Activated naive CD4-positive, alpha-beta T cell treated with anti-CD3 and anti-CD28 coated beads, Interleukin-2, amount 50 U/mL, for 24 hours (primary cell): ENCODE results near the gene UBE3C.
"Not testable (repeated sequence)": the region's sequence is repeated elsewhere in the genome, so short reads cannot be mapped to it uniquely, and the experiment has no call there.

Experiments
- H3K27ac Mint-ChIP-seq: one replicate; pipeline ENCODE4 v1.8.0; 2021; ENCODE audit warnings: mild to moderate bottlenecking, mixed read lengths
- H3K27me3 Mint-ChIP-seq: one replicate; pipeline ENCODE4 v1.8.0; 2021; ENCODE audit warnings: mixed read lengths
- H3K36me3 Mint-ChIP-seq: one replicate; pipeline ENCODE4 v1.8.0; 2021; ENCODE audit warnings: mixed read lengths
- H3K4me1 Mint-ChIP-seq: one replicate; pipeline ENCODE4 v1.8.0; 2021; ENCODE audit warnings: mixed read lengths
- H3K4me3 Mint-ChIP-seq: one replicate; pipeline ENCODE4 v1.8.0; 2021; ENCODE audit warnings: mild to moderate bottlenecking, mixed read lengths
- H3K9me3 Mint-ChIP-seq: one replicate; pipeline ENCODE4 v1.8.0; 2021; ENCODE audit warnings: mixed read lengths

Gene UBE3C

DNA sequence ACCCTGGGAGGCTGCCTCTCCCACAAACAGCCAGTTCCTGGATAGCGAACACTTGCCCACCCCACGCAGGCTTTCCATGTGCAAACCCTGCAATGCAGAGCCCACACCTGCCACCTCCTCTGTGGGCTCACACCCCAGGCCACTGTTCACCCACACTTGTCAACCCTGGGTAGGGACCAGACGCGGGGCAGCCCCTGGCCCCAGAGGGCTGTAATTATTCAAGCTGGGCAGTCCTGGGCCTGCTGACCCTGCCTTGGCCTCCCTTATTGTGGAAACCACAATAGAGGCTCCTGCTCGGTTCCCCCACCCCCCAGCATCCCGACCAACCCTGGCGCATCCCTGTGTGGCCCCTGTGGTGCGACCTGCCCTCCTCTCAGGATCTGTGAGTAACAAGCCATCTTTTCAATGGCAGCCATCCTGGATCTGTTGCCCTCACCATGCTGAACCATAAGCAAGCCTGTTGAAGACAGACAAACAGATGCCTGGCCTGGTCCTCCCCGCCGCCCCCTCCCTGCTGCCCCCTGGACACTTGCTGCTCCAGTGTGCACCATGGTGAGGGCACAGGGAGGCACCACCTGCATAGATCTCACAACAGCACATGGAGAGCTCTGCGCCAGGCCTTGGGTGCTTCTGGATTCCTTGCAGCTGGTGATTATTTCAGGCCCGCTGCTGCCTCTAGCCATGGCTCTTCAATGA is 15.8 kb upstream of the UBE3C start:
- Mint-ChIP-seq H3K4me3 (no peak overlapping the region), H3K4me1 (no peaks in the 10 kb centered on the region), H3K27me3 (no peaks in the 10 kb centered on the region), H3K9me3 (no peaks in the 10 kb centered on the region), H3K27ac (no peak overlapping the region), H3K36me3 (no peaks in the 10 kb centered on the region)

DNA sequence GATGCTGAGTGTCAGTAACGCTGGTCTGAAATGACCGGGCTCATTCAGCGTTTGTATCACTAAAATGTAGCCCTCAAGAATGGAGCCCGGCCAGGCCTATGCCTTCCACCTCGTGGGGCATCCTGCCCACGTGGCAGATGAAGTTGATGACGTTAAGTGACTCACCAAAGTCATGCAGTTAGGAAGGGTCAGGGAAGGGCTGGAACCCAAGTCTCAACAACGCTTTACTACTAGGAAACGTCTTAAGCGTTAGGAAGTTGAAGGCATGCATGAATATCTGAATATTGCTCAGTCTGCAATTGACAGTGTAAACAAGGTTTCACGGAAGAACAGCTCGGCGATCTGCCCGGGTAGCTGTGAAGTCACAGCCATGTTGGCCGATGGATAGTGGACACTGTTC is 14.0 kb upstream of the UBE3C start:
- H3K27ac Mint-ChIP-seq, result no peak overlapping the region
- peaks cover 4% of the 10 kb centered on the region for H3K27me3 Mint-ChIP-seq
- no peaks in the 10 kb centered on the region for H3K4me1 Mint-ChIP-seq

DNA sequence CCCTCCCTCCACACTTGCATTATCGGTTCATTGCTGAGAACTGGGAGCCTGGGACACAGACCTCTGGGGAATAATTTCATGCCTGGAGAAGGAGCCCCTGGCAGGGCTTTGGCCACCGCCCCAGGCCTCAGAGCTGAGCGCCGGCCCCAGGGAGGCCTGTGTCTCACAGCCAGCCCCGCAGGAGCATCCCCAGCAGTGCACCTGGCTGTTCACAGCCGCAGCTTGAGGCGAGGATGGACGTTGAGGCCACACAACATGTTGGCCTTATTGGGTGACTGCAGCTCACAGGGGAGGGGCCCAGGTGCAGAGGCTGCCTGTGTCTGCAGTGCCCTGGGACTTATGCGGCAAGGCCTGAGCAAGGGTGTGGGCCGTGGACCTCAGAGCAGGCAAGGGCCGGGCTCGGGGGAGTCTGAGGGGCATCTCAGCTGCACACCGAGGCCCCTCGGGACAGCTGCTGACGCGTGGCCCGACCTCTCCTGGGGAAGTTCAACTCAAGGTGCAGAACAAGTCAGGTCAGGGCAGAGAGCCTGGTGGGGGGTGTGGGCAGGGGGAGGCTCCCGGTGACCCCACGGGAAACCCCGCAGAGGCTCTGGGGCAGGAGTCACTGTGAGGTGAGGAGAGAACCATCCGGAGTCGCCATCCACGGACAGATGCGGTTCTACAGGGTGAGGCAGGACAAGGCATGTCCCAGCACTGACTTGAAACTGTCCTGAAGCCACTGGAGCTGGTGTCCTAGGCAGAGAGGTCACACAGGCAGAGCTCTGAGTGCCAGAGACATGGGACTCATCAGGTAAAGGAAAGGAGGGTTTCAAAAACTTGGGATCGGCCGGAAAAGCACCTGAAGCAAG is 13.1 kb upstream of the UBE3C start:
- no peak overlapping the region for H3K4me3 Mint-ChIP-seq
- H3K4me1 Mint-ChIP-seq, result no peaks in the 10 kb centered on the region
- H3K27ac Mint-ChIP-seq, result no peak overlapping the region
- H3K36me3 Mint-ChIP-seq, result peaks cover 2% of the 10 kb centered on the region
- H3K27me3 Mint-ChIP-seq, result peaks cover 8% of the 10 kb centered on the region
- no peaks in the 10 kb centered on the region for H3K9me3 Mint-ChIP-seq

More for the DNA sequence above, 14.0 kb upstream of the UBE3C start:
- Mint-ChIP-seq H3K36me3 (peaks cover 2% of the 10 kb centered on the region), H3K9me3 (no peaks in the 10 kb centered on the region), H3K4me3 (no peak overlapping the region)

DNA sequence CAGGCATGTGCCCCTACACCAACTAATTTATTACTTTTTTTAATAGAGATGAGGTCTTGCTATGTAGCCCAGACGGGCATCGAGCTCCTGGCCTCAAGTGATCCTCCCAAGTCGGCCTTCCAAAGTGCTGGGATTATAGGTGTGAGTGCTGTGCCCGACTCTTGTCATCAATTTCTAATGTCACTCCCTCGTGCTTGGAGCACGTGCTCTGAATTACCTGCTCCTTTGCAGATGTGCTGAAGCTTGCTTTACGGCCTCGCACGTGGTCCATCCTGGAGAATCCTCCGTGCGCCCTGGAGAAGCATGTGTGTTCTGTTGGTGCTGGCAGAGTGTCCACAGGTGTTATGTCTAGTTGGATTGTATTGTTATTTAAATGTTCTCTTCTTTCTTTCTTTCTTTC is 11.8 kb upstream of the UBE3C start:
- Mint-ChIP-seq H3K27me3 (peaks cover 8% of the 10 kb centered on the region), H3K9me3 (no peaks in the 10 kb centered on the region), H3K4me1 (no peaks in the 10 kb centered on the region), H3K27ac (no peak overlapping the region), H3K4me3 (no peak overlapping the region), H3K36me3 (peaks cover 2% of the 10 kb centered on the region)

DNA sequence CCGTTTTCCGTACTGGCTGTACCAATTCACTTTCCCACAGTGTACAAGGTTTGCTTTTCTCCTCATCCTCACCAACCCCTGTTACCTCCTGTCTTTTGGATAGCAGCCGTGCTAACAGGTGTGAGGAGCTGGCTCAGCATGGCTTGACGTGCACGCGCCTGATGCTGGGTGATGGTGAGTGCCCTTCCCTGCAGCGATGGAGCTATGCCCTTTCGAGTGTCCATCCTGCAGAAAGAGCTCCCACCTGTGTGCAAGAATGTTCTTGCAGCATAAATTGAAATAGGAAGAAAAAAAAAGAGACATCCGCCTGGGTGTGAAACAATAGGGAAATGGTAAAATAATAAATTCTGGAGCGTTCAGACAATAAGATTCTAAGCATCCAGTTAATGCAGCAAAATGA is 9.5 kb upstream of the UBE3C start:
- H3K36me3 Mint-ChIP-seq, result peaks cover 2% of the 10 kb centered on the region

DNA sequence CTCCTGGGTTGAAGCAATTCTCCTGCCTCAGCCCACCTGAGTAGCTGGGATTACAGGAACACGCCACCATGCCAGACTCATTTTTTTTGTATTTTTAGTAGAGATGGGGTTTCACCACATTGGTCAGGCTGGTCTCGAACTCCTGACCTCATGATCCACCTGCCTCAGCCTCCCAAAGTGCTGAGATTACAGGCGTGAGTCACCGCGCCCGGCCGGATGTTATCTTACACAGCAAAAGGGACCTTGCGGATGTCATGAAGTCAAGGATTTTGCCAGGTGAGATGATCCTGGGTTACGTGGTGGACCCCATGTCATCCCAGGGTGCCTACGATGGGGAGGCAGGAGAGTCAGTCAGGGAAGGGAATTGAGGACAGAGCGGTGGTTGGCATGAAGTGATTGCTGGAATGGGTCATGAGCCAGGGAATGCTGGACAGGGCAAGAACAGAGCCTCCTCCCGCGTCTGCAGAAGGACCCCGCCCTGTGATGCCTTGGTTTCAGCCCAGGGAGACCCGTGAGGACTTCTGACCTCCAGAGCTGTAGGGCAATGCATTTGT is 8.7 kb upstream of the UBE3C start:
- no peak overlapping the region for H3K4me3 Mint-ChIP-seq
- no peaks in the 10 kb centered on the region for H3K9me3 Mint-ChIP-seq
- peaks cover 2% of the 10 kb centered on the region for H3K36me3 Mint-ChIP-seq
- H3K27ac Mint-ChIP-seq, result peak overlapping the region; percentile 90
- peaks cover 8% of the 10 kb centered on the region for H3K27me3 Mint-ChIP-seq
- H3K4me1 Mint-ChIP-seq, result no peaks in the 10 kb centered on the region

More for the DNA sequence above, 9.5 kb upstream of the UBE3C start:
- no peak overlapping the region for H3K4me3 Mint-ChIP-seq
- H3K27ac Mint-ChIP-seq, result no peak overlapping the region
- peaks cover 8% of the 10 kb centered on the region for H3K27me3 Mint-ChIP-seq
- H3K9me3 Mint-ChIP-seq, result no peaks in the 10 kb centered on the region
- no peaks in the 10 kb centered on the region for H3K4me1 Mint-ChIP-seq

DNA sequence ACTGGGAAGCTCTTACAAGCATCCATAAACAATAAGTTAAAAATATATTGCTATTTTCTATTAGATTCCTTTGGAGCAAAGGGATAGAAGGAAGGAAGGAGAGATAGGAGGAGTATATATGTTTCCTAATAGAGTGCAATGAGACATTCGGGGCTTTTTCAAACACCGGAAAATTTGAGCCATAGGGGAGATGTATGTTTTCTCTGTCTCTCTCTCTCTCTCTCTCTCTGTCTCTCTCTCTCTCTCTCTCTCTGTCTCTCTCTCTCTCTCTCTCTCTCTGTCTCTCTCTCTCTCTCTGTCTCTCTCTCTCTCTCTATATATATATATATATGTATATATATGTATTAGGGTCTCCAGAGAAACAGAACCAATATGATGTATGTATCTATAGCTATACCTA is 7.9 kb upstream of the UBE3C start:
- H3K9me3 Mint-ChIP-seq, H3K4me3 Mint-ChIP-seq, H3K36me3 Mint-ChIP-seq, H3K27me3 Mint-ChIP-seq, H3K27ac Mint-ChIP-seq, H3K4me1 Mint-ChIP-seq: not testable (repeated sequence)

DNA sequence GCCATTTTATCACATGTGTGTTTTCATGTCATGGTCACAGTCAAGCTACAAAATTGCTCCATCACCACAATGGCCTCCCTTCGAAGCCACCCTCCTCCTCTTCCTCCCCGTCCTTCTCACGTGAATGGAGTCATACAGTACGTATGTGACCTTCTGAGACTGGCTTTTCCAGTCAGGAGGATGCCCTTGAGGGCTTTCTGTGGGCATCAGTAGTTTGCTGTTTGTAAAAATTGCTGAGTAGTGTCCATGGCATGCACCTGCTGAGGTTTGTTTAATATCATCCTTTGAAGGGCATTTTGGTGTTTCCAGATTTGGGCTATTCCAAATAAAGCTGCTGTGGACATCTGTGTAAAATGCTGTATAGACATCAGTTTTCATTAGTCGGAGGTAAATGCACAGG is 5.9 kb upstream of the UBE3C start:
- peaks cover 8% of the 10 kb centered on the region for H3K27me3 Mint-ChIP-seq
- H3K4me3 Mint-ChIP-seq, result no peak overlapping the region
- no peaks in the 10 kb centered on the region for H3K9me3 Mint-ChIP-seq
- H3K27ac Mint-ChIP-seq, result no peak overlapping the region
- H3K4me1 Mint-ChIP-seq, result peaks cover 5% of the 10 kb centered on the region
- H3K36me3 Mint-ChIP-seq, result peaks cover 2% of the 10 kb centered on the region

DNA sequence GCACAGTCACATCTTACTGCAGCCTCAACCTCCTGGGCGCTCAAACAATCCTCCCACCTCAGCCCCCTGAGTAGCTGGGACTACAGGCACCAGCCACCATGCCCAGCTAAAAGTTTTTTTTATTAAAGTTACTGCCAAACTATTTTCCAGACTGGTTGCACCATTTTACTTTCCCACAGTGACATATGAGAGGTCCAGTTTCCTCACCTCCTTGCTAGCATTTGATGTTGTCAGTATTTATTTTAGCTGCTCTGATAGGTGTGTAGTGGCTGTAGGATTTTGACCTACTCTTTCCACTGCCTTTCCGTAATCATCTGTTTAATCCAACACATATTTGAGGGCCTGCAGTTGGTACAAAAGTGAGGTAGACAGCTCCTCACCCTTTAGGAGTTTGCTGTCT is 5.4 kb upstream of the UBE3C start:
- Mint-ChIP-seq H3K27me3 (peaks cover 8% of the 10 kb centered on the region), H3K4me3 (no peak overlapping the region), H3K4me1 (peaks cover 5% of the 10 kb centered on the region), H3K9me3 (no peaks in the 10 kb centered on the region), H3K27ac (no peak overlapping the region), H3K36me3 (peaks cover 2% of the 10 kb centered on the region)

DNA sequence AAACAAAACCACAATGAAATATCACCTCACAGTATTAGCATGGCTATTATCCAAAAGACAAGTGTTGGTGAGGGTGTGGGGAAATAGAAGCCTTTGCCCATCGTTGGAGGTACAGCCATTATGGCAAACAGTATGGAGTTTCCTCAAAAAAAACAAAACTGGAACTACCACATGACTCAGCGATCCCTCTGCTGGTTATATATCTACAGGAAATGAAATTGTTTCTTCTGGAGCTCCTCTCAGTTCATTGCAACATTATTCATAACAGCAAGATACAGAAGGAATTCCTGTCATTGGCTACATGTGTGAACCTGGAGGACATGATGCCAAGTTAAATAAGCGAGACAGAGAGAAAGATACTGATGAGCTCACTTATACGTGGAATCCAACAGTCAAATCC is 2.4 kb upstream of the UBE3C start:
- Mint-ChIP-seq H3K36me3 (peaks cover 5% of the 10 kb centered on the region), H3K4me3 (peak overlapping the region; percentile 65), H3K27ac (no peak overlapping the region)

DNA sequence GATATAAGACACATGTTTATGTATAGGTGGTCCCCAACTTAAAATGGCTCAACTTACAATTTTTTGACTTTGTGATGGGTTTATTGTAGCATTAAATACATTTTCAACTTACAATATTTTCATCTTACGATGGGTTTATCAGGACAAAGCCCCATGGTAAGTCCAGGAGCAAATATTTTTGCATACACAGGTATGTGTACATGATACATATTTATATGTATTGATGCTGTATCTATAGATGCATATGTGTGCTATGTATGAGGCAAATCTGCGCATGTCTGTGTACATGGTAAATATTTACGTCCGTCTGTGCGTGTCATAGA is 664 bp upstream of the UBE3C start:
- H3K9me3 Mint-ChIP-seq, result no peaks in the 10 kb centered on the region
- no peaks in the 10 kb centered on the region for H3K27me3 Mint-ChIP-seq
- peak overlapping the region; percentile 93 for H3K27ac Mint-ChIP-seq
- H3K36me3 Mint-ChIP-seq, result peaks cover 11% of the 10 kb centered on the region
- H3K4me1 Mint-ChIP-seq, result peaks cover 35% of the 10 kb centered on the region
- peak overlapping the region; percentile 82 for H3K4me3 Mint-ChIP-seq

More for the DNA sequence above, 2.4 kb upstream of the UBE3C start:
- Mint-ChIP-seq H3K4me1 (peaks cover 19% of the 10 kb centered on the region), H3K27me3 (no peaks in the 10 kb centered on the region), H3K9me3 (no peaks in the 10 kb centered on the region)

DNA sequence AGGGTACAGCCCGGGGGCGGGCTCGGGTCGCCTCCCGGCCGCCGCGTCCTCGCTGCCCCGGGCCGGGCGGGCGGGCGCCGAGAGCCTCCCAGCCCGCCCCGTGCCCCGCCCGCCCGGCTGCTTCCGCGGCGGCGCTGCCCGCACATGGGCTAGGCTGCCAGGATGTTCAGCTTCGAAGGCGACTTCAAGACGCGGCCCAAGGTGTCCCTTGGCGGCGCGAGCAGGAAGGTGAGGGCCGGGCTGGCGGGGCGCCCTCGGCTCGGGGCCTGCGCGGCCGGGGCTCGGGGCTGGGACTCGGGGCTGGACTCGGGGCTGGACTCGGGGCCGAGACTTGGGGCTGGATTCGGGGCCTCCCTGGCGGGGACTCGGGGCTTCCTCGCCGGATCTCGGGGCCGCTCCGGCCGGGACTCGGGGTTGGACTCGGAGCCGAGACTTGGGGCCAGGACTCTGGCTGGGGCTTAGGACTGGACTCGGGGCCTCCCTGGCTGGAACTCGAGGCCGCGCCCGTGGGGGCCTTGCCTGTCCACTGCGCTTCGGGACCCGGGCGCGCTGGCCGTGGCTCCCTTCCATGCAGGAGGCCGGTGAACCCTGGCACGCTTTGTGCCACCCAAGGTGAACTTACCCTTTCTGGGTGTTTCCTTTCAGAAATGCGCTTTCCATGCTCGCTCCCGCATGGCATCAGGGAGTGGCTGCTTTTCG is 534 bp downstream of the UBE3C start:
- Mint-ChIP-seq H3K4me1 (peaks cover 46% of the 10 kb centered on the region), H3K4me3 (peak overlapping the region; percentile 90), H3K27me3 (no peaks in the 10 kb centered on the region), H3K9me3 (no peaks in the 10 kb centered on the region), H3K36me3 (peaks cover 18% of the 10 kb centered on the region), H3K27ac (peak overlapping the region; percentile 84)

DNA sequence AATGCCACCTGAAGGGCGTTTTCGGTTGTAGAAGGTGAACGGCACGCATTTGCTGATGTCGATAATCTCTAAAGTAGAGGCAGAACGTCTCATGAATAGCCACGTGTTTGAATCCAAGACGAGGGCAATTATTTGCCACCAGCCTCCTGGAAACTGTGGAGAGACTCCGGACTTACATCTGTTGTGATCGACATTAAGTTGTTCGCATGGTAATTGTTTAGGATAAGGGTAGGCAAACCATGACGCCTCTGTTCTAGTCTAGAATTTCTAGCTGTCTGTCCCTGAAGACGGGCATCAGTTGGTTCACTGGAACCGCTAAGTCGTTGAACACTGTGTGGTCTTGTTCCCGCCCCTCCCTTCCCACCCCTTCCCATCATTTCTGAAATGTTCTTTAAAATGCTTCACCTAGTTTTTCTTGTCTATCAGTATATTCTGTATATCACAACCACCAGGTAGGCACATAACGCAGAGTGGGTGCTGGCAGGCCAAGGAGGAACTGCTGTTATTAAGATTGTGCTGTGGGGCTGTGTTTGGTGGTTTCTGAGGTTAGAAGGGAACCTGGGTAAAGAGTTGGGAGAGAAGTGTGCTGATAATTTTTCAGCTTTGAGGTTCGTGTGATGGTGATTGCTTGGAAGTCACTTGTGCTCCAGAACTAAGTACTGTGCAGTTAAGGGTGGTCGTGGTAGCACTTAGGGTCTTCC is 1.2 kb downstream of the UBE3C start:
- H3K27me3 Mint-ChIP-seq, result no peaks in the 10 kb centered on the region
- peaks cover 18% of the 10 kb centered on the region for H3K36me3 Mint-ChIP-seq
- H3K4me3 Mint-ChIP-seq, result peak overlapping the region; percentile 90
- H3K27ac Mint-ChIP-seq, result peak overlapping the region; percentile 84
- no peaks in the 10 kb centered on the region for H3K9me3 Mint-ChIP-seq
- peaks cover 53% of the 10 kb centered on the region for H3K4me1 Mint-ChIP-seq

DNA sequence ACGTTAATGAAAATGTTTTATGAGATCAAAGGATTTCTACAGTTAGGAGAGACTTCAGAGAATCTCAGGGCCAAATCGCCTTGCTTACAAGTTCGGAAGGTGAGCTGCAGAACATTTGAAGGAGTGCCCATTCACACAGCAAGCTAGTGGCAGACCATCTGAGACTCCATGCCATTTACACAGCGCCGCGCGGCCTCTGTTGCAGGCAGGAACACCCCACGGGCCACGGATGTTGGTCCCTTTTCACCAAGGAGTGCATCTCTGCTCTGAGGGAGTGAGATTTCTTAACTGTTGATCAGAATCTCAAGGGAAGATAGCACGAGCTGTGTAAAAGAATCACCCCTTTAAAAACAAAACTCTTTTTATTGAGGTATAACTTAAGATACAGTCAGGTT is 1.8 kb downstream of the UBE3C start:
- Mint-ChIP-seq H3K4me3 (peak overlapping the region; percentile 90), H3K27ac (peak overlapping the region; percentile 63), H3K9me3 (no peaks in the 10 kb centered on the region), H3K36me3 (peaks cover 18% of the 10 kb centered on the region), H3K4me1 (peaks cover 58% of the 10 kb centered on the region), H3K27me3 (no peaks in the 10 kb centered on the region)

DNA sequence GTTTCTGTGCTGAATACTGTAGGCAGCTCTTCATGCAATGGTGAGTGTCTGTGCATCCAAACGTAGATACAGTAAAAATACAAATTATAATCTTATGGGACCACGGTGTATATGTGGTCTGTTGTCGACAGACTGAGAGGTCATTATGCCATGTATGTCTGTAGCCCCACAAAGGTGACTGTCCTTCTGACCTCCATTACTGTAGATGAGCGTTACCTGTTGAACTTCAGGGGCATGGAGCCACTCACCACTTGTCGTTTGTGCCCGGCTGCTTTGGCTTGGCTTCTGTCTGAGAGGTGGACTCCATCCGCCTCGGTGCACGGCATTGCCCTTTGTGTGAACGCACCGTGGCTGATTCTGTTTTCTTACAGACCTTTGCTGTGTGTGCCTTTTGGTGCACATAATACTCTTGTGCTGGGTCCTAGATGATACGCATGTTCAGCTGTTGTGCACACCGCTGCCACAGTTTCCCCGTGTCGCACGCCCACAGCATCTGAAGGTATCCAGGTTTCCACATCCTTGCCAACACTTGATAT is 2.9 kb downstream of the UBE3C start:
- H3K4me3 Mint-ChIP-seq, result peak overlapping the region; percentile 90
- H3K27ac Mint-ChIP-seq, result no peak overlapping the region
- H3K27me3 Mint-ChIP-seq, result no peaks in the 10 kb centered on the region
- peaks cover 18% of the 10 kb centered on the region for H3K36me3 Mint-ChIP-seq
- H3K4me1 Mint-ChIP-seq, result peaks cover 66% of the 10 kb centered on the region
- no peaks in the 10 kb centered on the region for H3K9me3 Mint-ChIP-seq
